NCI-H774 (cell line): ENCODE data around the gene FMOD.
"Not testable (repeated sequence)": the region's sequence is repeated elsewhere in the genome, so short reads cannot be mapped to it uniquely, and the experiment has no call there.

Experiments used
- DNase-seq: peaks from one replicate; lab custom pipeline; 2025; lab: John Stamatoyannopoulos, UW

FMOD gene

DNA sequence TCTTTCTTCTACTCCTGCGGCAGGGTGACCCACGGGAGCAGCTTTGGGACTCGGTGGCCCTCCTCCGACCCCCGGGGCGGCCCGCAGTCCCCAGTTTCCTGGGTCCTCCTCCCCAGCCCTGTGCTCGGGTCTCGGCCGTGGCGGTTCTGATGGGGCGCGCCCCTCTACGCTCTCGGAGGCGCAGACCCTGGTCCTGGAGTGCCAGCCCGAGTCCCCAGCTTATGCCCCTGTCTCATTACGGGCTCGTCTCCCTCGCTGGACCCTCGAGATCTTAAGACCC, 45.2 kb downstream of the FMOD start:
- no peak for DNase-seq

DNA sequence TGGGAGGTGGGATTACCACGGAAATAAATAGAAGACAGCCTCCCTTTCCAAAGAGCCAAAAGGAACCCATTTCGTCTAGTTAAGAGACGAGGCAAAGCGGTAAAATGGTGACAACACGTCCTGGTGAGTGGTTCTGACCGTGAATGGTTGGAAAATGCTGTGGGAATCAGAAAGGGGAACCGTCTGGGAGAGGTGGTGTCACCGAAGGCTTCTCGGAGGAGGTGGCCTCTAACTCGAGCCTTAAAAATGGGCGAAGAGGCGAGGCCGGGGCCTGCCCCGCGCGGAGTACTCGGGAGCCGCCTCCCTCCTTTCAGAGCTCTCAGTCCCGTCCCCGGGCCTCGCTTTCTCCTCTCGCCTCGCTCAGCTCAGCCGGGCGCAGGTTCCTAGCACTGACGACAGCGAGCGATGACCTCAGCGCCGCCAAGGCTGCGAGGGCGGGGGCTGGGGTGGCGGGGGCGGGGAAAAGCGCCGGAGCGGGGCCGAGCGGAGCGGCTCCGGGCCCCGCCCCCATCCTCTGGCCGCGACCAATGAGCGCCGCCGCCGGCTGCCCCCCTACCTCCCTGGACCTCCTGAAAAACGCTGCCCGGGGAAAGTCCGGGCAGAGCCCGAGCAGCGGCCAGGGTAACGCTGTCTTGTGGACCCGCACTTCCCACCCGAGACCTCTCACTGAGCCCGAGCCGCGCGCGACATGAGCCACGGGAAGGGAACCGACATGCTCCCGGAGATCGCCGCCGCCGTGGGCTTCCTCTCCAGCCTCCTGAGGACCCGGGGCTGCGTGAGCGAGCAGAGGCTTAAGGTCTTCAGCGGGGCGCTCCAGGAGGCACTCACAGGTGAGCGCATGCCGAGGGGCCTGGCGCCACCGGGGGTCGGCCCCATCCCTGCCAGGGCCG, 45.8 kb downstream of the FMOD start, which contains the start of gene BTG2:
BTG2 (plus strand) TSS at position 601 of the 890 bp plus-strand sequence; CDS start at position 689, 88 bp downstream.
- peak; percentile 93 for DNase-seq

- DNase-seq, result no peak
Observed at GRCh38 chr1:203304391-203304918, 46.5 kb downstream of the FMOD start.

- DNase-seq, result no peak
Observed at GRCh38 chr1:203302894-203303293, 48.0 kb downstream of the FMOD start.

GRCh38 chr1:203302456-203302855, 48.5 kb downstream of the FMOD start:
- DNase-seq, result no peak

DNA sequence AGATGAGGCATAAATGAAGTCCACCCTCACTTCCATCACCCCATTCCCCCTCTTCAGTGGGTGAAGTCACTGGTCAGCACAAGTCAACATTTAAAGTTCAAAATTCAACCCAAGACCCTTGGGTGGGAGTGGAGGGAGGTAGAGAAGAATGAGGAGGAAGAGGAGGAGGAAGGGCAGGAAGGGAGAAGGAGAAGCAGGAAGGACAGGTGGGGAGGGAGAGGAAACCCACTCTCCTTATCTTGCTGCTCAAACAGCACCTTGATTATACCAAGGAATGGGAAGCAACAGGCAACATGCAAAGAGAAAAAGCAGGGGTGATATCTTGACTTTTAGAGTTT, 49.6 kb downstream of the FMOD start:
- no peak for DNase-seq

DNA sequence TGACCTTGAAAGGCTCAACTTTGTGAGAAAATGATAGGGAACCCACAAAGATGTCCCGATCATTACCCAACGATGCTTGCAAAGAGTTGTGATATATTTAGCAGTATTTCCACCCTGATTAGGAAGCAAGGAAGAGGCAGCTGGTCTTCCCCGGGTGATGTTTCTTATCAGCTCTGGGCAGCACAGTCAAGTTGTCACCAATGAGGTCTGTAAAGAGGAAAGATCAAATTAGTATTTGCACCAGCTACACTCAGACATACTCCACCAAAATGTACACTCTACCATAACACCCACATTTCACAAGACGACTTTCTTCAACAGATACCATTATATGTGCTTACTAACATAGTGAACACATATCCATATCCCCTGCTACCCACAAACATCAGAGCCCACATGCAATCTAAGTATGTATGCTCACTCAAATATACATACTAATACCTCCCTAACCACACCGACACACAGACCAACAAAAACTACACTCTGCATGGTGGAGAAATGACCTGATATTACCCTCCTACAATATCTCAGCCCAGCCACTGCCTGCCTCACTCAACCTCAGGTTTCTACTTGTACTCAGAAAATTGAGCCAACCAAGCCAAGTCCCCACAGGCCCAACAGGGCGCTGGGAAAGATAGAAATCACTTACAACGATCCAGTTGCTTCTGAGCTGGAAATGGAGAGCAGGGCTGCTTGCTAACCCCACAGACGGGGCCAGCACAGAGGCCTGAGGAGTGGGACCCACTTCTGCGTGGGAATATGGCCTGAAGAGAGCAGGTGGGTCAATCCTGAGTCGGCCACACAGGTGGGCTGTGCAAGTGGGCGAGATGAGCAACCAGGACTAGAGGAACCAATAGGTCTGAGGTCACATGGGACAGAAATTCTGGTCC, 50.2 kb downstream of the FMOD start:
- no peak for DNase-seq

GRCh38 chr1:203299719-203300429, 51.0 kb downstream of the FMOD start:
- not testable (repeated sequence) for DNase-seq

- DNase-seq, result no peak
Observed at GRCh38 chr1:203299169-203299568, 51.8 kb downstream of the FMOD start.

- no peak for DNase-seq
Observed at GRCh38 chr1:203296460-203297073, 54.4 kb downstream of the FMOD start.

DNA sequence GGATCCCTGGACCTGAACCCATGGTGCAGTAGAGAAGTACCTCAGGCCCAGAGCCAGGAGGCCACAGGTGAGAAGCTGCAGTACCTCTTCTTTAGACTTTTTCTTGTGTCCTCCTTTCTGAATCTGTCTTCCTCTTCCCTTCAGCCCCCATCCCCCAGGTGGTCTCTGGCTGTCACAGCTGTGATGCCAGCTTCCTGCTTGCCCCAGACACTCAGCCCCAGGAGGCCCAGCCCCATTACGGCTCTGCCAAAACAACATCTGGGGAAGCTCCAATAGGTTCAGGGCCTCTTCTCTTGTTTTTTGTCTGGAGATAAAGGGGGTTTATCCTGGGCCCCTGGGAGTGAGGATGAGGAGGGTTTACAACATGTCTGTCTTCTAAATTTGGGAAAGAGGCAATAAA, 55.1 kb downstream of the FMOD start:
- no peak for DNase-seq

GRCh38 chr1:203291201-203292096, 59.5 kb downstream of the FMOD start:
- peak; percentile 39 for DNase-seq
